Mucosa of descending colon (tissue), 3 donors: ENCODE data around the gene ADAM22. TPM values are rescaled to one million over a fixed set of nuclear protein-coding genes. Genes with fewer than 3 reads are reported as not detected.

Source experiments
- ATAC-seq: fragments of 200-7000 bp; cut with Tn5 transposase; one replicate; pipeline ENCODE4 v1.9.1; 2020; ENCODE audit warnings: mild to moderate bottlenecking, moderate library complexity
- DNase-seq, 3 donors: peaks; one replicate each; pipeline ENCODE4 v3.0.0-alpha.2; 2020
- H3K36me3 ChIP-seq: fragments of 200-600 bp; one replicate; pipeline ENCODE4 v1.8.0; 2021; ENCODE audit warnings: low read depth, mild to moderate bottlenecking
- H3K4me1 ChIP-seq: fragments of 200-600 bp; one replicate; pipeline ENCODE4 v1.8.0; 2021; ENCODE audit warnings: low read depth, mild to moderate bottlenecking
- H3K4me3 ChIP-seq: fragments of 200-600 bp; one replicate; pipeline ENCODE4 v1.8.0; 2021; ENCODE audit warnings: mild to moderate bottlenecking
- H3K9me3 ChIP-seq: fragments of 200-600 bp; one replicate; pipeline ENCODE4 v1.8.0; 2021; ENCODE audit warnings: mild to moderate bottlenecking
- CTCF ChIP-seq: fragments of 200-600 bp; IDR thresholded peaks from one replicate; pipeline ENCODE4 v1.8.0; 2022; ENCODE audit warnings: antibody characterized with exemption, mild to moderate bottlenecking
- intact Hi-C, 2 donors: fragments of 100-400 bp; cut with DNase I in 1 of 2; cut with micrococcal nuclease in 1 of 2; formaldehyde crosslinking; loops; one replicate each; pipeline versions ENCODE4 v1.11.0 to v1.11.1; 2022; cut with DNase I, micrococcal nuclease
- total RNA-seq, 3 donors: library from RNA; stranded (reverse); fragmentation: NEBNext Ultra II Directional in 2 of 3; extraction: Animal tissue kit (Norgen Biotek cat#: 25700) in 2 of 3; gene quantifications; one replicate each; pipeline versions ENCODE4 v1.2.1 to v1.2.4, GENCODE V29; 2021 to 2023
- donor health status: DM: no; HTN: no; CAD: no; lungs with moderate emphysema.
- donor health status: DM: no; HTN: no; CAD: no.
- donor health status: DM: no; HTN: yes; CAD: no.

Gene ADAM22
- total RNA-seq, 3 donors from 2014 or later = 1.8 to 4.6 (median 3.7) TPM

DNA sequence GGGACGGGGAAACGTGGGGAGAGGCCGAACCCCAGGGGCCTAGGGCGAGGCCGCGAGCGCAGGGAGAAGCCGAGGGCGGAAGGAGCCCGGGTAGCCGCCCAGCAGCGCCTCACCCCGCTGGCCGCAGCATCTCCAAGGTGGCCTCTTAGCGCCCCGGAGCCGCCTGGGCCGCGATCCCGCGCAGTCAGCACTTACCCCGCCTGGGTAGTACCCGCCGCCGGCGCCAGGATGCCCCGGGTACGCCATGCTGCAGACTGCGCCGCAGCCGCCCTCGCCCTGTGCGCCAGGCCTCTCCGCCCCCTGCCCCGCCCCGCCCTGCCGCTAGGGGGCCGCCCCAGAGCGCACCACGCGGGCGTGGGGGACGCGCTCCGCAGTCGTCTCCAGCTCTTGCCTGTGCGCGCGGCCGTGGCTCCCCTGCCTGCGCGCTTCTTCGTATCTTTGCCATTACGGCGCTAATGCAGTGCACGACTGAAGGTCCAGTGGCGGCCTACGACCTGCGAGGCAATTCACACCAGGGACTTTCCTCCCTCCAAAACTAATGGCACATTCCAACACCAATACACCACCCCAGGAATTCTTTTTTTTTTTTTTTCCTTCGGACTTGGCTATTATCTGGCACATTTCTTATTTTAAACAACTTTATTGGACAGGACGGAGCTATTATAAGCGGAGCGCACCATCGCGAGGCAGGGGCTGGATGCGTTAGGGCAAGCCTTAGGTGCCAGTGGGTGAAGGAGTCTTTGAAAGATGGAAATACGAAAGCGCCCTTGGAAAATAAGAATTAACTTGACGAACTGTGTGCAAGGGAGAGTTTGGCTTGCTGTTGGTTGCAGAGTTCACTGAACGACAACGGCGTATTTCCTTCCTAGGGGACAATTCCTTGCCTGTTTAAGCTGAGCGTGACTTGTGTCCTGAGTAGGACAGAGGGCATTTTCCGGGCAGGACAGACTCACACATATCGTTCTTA is 286.0 kb downstream of the ADAM22 start, which contains the start of gene SRI:
SRI (minus strand) TSS at position 258 of the 967 bp plus-strand sequence; CDS start at position 246, 12 bp downstream.
- Histone ChIP-seq H3K36me3 (no peaks in the 10 kb centered on the region), H3K9me3 (no peaks in the 10 kb centered on the region), H3K4me3 (peak within 1 kb of the TSS; percentile 65), H3K4me1 (peaks cover 6% of the 10 kb centered on the region)
- ATAC-seq (peak; percentile 96), DNase-seq (peak; percentile 91 to 95 (median 92))
- peak; percentile 88 for TF ChIP-seq CTCF
- intact Hi-C loops = no loop called here

DNA sequence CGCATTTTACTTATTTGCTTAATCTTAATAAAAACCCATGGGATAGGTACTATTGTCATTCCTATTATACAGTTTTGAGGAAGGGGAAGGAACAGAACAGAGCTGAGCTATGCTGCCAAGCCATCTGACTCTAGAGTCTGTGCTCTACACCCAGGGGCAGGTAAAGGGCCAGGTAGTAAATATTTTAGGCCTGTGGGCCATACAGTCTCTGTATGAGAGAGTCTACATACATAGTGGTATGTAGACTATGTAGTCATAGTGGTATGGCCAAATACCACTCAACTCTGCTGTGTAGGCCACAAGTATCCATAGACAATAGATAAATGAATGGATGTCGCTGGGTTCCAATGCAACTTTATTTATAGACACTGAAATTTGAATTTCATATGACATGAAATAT is 289.2 kb downstream of the ADAM22 start:
- peaks cover 2% of the 10 kb centered on the region for H3K4me1 ChIP-seq
- intact Hi-C loops = no loop called here
- H3K4me3 ChIP-seq = no peak overlapping the region
- TF ChIP-seq CTCF = no peak
- ATAC-seq (no peak), DNase-seq (no peak)
- no peaks in the 10 kb centered on the region for H3K9me3 ChIP-seq
- H3K36me3 ChIP-seq = no peaks in the 10 kb centered on the region

- peaks cover 7% of the 10 kb centered on the region for H3K4me1 ChIP-seq
- no peak for TF ChIP-seq CTCF
- peak overlapping the region; percentile 20 for H3K4me3 ChIP-seq
- no peaks in the 10 kb centered on the region for H3K36me3 ChIP-seq
- intact Hi-C loops = no loop called here
- H3K9me3 ChIP-seq = no peaks in the 10 kb centered on the region
- ATAC-seq = no peak
- no peak for DNase-seq
Measured at GRCh38 chr7:88224601-88225275, 290.7 kb downstream of the ADAM22 start.

- intact Hi-C loops = no loop called here
- no peak for DNase-seq
- Histone ChIP-seq H3K4me3 (peak overlapping the region; percentile 20), H3K9me3 (no peaks in the 10 kb centered on the region), H3K36me3 (no peaks in the 10 kb centered on the region), H3K4me1 (peaks cover 7% of the 10 kb centered on the region)
- no peak for ATAC-seq
- TF ChIP-seq CTCF = no peak
Measured at GRCh38 chr7:88226201-88226600, 292.1 kb downstream of the ADAM22 start.

DNA sequence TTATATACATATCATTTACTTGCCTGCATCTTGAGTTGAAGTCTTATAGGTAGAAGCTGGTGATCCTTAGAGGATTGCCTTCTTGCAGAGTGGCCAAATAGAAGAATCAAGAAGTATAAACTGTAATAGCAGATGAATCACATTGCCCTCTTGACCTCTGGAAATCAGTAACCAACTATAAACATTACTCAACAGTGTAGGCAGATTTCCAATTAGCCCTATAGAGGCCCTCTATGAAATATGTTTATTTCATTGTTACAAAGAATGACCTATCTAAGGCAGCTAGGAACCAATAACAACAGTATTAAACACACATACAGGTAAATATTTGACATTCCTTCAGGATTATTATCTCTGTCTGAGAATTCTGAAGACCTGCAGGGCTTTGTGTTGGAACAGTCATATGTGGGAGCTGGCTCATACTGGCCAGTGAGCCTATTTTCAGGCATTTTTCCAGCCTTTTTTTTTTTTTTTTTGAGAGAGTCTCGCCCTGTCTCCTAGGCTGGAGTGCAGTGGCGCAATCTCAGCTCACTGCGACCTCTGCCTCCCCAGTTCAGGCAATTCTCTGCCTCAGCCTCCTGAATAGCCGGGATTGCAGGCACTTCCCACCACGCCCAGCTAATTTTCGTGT is 292.9 kb downstream of the ADAM22 start:
- Histone ChIP-seq H3K4me3 (peak overlapping the region; percentile 20), H3K4me1 (peaks cover 7% of the 10 kb centered on the region), H3K9me3 (no peaks in the 10 kb centered on the region), H3K36me3 (no peaks in the 10 kb centered on the region)
- DNase-seq (peak; percentile 75 to 81 (median 77)), ATAC-seq (peak; percentile 76)
- TF ChIP-seq CTCF = no peak
- intact Hi-C loops = no loop called here
